Esophagus squamous epithelium (tissue), 4 donors: Measurements from ENCODE around the gene CHID1.

Experiments
- POLR2A ChIP-seq, 4 donors: fragments of 450-650 bp; IDR thresholded peaks; one replicate each; pipeline ENCODE4 v1.6.1; 2017; ENCODE audit warnings: antibody characterized with exemption in 4 of 4, mild to moderate bottlenecking in 4 of 4, moderate library complexity in 3 of 4
- TF ChIP-seq, protein P1 (sequence below), 6 experiments: fragments of 450-650 bp in 4 of 6; fragments of 200-600 bp in 2 of 6; sonication (generic) in 2 of 6; IDR thresholded peaks; one replicate each; pipeline ENCODE4 v1.5.1; 2016 to 2019; ENCODE audit warnings: antibody characterized with exemption in 6 of 6, mild to moderate bottlenecking in 4 of 6, moderate library complexity in 4 of 6

DNA sequence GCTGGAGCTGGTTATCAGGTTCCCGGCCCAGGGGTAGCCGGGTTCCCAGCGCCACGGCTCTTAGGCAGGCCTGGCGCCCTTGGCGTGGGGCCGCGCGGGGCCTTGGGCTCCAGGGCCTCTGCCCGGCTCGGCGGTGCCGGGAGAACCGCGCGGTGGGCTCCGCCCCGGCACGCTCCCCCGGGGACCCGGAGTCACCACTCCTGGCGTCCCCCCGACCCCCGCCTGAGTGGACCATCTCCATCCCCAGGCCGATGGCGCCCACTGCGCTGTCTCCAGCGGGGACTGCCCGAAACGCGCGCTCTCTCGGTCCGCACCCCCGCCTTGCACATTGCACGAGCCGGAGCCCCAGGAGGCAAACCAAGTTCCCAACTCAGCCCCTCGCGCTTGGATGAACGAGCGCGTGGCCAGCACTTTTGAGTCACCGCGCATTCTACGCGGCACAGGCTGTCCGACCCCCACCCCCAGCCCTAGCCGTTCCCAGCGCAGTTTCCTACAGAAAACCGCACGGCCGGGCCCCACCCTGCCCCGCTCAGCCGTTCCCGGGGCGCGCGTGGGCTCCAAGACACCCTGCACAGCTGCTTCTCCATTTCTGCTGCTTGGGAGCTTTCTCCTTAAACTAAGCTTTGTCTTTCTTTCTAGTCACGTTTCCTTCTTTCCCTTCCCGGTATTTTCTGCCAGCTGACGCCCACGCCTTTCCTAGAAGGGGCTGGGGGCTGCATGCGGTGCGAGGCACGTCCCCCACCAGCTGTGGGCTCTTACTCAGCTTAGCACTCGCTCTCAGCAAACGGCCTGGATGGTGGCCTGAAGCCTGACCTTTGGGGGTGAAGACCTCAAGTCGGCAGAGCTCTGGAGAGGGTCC lies 650 bp upstream of the CHID1 start:
- TF ChIP-seq, protein P1, sequence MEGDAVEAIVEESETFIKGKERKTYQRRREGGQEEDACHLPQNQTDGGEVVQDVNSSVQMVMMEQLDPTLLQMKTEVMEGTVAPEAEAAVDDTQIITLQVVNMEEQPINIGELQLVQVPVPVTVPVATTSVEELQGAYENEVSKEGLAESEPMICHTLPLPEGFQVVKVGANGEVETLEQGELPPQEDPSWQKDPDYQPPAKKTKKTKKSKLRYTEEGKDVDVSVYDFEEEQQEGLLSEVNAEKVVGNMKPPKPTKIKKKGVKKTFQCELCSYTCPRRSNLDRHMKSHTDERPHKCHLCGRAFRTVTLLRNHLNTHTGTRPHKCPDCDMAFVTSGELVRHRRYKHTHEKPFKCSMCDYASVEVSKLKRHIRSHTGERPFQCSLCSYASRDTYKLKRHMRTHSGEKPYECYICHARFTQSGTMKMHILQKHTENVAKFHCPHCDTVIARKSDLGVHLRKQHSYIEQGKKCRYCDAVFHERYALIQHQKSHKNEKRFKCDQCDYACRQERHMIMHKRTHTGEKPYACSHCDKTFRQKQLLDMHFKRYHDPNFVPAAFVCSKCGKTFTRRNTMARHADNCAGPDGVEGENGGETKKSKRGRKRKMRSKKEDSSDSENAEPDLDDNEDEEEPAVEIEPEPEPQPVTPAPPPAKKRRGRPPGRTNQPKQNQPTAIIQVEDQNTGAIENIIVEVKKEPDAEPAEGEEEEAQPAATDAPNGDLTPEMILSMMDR (IDR thresholded peaks at IDR 0.05): no peak
- TF ChIP-seq POLR2A (IDR thresholded peaks at IDR 0.05): no peak
